HL-60 (cell line): ENCODE results near the gene TXNRD2.

Source experiments
- POLR2AphosphoS5 ChIP-seq: IDR thresholded peaks from 2 replicates; pipeline ENCODE4 v1.6.1; 2012; ENCODE audit warnings: low read depth
- TF ChIP-seq, protein P1 (sequence below): IDR thresholded peaks from one replicate; pipeline ENCODE4 v1.5.1; 2011; ENCODE audit warnings: low read length, control low read depth, inconsistent platforms; ENCODE audit not compliant: insufficient read depth

DNA sequence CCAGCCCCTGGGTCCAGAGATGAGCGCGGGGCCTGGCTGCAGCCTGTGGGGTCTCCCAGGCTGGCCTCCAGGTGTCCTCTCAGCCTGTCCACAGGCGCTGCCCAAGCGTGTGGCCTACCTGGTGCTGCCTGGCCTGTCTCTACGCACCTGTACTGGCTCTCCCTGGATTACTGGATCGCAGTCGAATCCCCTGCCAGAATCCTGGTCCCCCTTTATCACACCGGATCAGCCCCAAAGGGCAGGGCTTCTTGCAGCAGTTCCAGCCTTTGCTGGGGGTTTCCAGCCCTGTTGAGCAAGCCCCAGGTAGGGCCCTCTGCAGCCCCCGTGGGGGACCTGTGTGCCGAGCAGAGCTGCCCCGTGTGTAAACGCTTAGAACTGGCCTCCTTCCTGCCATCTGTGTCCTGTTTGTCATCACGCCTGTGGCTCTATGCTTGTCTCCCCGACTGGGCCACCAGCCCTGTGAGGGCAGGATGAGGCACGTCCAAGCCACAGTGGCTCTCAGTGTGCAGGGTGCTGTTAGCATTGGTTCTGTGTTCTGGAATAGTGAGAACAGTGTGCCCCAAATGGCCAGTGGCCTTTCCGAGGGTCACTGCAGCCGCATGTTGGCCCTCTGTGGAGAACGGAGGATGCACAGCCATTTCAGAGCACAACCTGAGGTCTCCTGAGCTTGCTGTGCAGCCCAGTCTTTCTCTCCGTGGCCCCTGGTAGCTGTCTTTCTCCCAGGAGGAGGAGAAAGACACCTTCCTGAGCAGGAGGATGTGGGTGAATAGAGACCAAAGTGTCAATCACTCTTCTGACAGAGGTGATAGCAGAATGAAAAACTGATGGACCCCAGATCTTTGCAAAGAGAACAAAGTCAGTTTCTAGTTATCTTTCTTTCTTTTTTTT lies 13.9 kb upstream of the TXNRD2 start:
- TF ChIP-seq, protein P1, sequence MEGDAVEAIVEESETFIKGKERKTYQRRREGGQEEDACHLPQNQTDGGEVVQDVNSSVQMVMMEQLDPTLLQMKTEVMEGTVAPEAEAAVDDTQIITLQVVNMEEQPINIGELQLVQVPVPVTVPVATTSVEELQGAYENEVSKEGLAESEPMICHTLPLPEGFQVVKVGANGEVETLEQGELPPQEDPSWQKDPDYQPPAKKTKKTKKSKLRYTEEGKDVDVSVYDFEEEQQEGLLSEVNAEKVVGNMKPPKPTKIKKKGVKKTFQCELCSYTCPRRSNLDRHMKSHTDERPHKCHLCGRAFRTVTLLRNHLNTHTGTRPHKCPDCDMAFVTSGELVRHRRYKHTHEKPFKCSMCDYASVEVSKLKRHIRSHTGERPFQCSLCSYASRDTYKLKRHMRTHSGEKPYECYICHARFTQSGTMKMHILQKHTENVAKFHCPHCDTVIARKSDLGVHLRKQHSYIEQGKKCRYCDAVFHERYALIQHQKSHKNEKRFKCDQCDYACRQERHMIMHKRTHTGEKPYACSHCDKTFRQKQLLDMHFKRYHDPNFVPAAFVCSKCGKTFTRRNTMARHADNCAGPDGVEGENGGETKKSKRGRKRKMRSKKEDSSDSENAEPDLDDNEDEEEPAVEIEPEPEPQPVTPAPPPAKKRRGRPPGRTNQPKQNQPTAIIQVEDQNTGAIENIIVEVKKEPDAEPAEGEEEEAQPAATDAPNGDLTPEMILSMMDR = no peak
- TF ChIP-seq POLR2AphosphoS5 = peak; percentile 23; the same call in 1 of the 2 replicates
